ENCODE results near the gene IBA57.

IBA57 gene

DNA sequence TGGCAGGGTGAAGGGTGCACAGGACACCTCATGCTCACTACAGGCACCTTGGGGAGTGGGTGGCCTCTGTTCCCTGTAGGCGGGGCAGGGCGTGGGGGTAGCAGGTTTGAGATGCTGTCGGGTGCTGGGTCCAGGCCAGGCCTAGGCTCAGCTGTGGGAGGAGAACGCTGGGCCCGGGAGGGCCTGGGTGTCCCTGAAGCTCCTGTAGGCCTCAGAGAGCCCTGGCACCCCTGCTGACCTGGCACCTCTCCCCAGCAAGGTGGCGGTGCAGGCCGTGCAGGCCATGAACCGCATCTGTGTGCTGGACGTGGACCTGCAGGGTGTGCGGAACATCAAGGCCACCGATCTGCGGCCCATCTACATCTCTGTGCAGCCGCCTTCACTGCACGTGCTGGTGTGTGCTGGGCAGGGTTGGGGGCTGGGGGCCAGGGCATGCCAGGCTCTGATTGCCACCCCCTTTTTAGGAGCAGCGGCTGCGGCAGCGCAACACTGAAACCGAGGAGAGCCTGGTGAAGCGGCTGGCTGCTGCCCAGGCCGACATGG, 18.4 kb upstream of the IBA57 start:
- ATAC-seq: no peak
- no peak for TF ChIP-seq RARB (CRISPR knock-in tag; IDR thresholded peaks at IDR 0.05)
- TF ChIP-seq ARNTL (CRISPR knock-in tag; IDR thresholded peaks at IDR 0.05; ENCODE audit: borderline replicate concordance, low read depth): no peak
- no peak for TF ChIP-seq ZFP30 (CRISPR knock-in tag; IDR thresholded peaks at IDR 0.05)
- no peak for TF ChIP-seq ZNF565 (CRISPR knock-in tag; conservative IDR thresholded peaks at IDR 0.05; ENCODE audit: low read depth)
- TF ChIP-seq PPARA (CRISPR knock-in tag; IDR thresholded peaks at IDR 0.05; ENCODE audit: borderline replicate concordance): no peak
- TF ChIP-seq ZNF8 (CRISPR knock-in tag; IDR thresholded peaks at IDR 0.05): no peak
- TF ChIP-seq, protein P1, sequence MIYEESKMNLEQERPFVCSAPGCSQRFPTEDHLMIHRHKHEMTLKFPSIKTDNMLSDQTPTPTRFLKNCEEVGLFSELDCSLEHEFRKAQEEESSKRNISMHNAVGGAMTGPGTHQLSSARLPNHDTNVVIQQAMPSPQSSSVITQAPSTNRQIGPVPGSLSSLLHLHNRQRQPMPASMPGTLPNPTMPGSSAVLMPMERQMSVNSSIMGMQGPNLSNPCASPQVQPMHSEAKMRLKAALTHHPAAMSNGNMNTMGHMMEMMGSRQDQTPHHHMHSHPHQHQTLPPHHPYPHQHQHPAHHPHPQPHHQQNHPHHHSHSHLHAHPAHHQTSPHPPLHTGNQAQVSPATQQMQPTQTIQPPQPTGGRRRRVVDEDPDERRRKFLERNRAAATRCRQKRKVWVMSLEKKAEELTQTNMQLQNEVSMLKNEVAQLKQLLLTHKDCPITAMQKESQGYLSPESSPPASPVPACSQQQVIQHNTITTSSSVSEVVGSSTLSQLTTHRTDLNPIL (CRISPR knock-in tag; IDR thresholded peaks at IDR 0.05; ENCODE audit: low read depth): no peak
- no peak for TF ChIP-seq ZFP3 (CRISPR knock-in tag; IDR thresholded peaks at IDR 0.05)
- TF ChIP-seq, protein P2, sequence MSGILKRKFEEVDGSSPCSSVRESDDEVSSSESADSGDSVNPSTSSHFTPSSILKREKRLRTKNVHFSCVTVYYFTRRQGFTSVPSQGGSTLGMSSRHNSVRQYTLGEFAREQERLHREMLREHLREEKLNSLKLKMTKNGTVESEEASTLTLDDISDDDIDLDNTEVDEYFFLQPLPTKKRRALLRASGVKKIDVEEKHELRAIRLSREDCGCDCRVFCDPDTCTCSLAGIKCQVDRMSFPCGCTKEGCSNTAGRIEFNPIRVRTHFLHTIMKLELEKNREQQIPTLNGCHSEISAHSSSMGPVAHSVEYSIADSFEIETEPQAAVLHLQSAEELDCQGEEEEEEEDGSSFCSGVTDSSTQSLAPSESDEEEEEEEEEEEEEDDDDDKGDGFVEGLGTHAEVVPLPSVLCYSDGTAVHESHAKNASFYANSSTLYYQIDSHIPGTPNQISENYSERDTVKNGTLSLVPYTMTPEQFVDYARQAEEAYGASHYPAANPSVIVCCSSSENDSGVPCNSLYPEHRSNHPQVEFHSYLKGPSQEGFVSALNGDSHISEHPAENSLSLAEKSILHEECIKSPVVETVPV (CRISPR knock-in tag; IDR thresholded peaks at IDR 0.05): no peak
- no peak for TF ChIP-seq SNAI2 (CRISPR knock-in tag; IDR thresholded peaks at IDR 0.05)
- TF ChIP-seq, protein P3, sequence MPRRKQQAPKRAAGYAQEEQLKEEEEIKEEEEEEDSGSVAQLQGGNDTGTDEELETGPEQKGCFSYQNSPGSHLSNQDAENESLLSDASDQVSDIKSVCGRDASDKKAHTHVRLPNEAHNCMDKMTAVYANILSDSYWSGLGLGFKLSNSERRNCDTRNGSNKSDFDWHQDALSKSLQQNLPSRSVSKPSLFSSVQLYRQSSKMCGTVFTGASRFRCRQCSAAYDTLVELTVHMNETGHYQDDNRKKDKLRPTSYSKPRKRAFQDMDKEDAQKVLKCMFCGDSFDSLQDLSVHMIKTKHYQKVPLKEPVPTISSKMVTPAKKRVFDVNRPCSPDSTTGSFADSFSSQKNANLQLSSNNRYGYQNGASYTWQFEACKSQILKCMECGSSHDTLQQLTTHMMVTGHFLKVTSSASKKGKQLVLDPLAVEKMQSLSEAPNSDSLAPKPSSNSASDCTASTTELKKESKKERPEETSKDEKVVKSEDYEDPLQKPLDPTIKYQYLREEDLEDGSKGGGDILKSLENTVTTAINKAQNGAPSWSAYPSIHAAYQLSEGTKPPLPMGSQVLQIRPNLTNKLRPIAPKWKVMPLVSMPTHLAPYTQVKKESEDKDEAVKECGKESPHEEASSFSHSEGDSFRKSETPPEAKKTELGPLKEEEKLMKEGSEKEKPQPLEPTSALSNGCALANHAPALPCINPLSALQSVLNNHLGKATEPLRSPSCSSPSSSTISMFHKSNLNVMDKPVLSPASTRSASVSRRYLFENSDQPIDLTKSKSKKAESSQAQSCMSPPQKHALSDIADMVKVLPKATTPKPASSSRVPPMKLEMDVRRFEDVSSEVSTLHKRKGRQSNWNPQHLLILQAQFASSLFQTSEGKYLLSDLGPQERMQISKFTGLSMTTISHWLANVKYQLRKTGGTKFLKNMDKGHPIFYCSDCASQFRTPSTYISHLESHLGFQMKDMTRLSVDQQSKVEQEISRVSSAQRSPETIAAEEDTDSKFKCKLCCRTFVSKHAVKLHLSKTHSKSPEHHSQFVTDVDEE (CRISPR knock-in tag; IDR thresholded peaks at IDR 0.05): no peak
- no peak for TF ChIP-seq GLIS3 (CRISPR knock-in tag; IDR thresholded peaks at IDR 0.05)
- no peak for TF ChIP-seq ZC3H10 (CRISPR knock-in tag; IDR thresholded peaks at IDR 0.05)
- no peak for TF ChIP-seq TCF4 (CRISPR knock-in tag; IDR thresholded peaks at IDR 0.05; ENCODE audit: borderline replicate concordance)

DNA sequence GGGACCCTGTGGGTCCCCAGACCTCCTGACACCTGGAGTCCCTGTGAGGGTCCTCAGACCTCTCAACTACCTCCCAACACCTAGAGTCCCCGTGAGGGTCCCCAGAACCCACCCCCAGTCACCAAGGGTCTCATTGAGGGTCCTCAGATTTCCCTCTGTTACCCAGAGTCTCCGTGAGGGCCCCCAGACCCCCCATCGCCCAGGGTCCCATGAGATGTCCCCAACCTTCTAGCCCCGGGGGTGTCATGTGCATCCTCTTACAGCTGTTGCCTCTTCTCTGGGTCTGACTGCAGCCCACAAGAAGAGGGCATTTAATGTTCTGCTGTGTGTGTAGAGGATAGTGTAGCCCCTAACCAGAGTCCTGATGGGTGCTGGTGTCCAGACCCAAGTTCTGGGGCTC, 17.8 kb upstream of the IBA57 start:
- ATAC-seq: no peak
- TF ChIP-seq, protein P4, sequence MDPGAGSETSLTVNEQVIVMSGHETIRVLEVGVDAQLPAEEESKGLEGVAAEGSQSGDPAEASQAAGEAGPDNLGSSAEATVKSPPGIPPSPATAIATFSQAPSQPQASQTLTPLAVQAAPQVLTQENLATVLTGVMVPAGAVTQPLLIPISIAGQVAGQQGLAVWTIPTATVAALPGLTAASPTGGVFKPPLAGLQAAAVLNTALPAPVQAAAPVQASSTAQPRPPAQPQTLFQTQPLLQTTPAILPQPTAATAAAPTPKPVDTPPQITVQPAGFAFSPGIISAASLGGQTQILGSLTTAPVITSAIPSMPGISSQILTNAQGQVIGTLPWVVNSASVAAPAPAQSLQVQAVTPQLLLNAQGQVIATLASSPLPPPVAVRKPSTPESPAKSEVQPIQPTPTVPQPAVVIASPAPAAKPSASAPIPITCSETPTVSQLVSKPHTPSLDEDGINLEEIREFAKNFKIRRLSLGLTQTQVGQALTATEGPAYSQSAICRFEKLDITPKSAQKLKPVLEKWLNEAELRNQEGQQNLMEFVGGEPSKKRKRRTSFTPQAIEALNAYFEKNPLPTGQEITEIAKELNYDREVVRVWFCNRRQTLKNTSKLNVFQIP (CRISPR knock-in tag; IDR thresholded peaks at IDR 0.05; ENCODE audit: borderline replicate concordance, low read depth): no peak
- TF ChIP-seq ZC3H10 (CRISPR knock-in tag; IDR thresholded peaks at IDR 0.05) (no peak), ZFP3 (CRISPR knock-in tag; IDR thresholded peaks at IDR 0.05) (no peak), TOX (CRISPR knock-in tag; IDR thresholded peaks at IDR 0.05; ENCODE audit: borderline replicate concordance) (no peak), ARNTL (CRISPR knock-in tag; IDR thresholded peaks at IDR 0.05; ENCODE audit: borderline replicate concordance, low read depth) (no peak), OSR1 (CRISPR knock-in tag; IDR thresholded peaks at IDR 0.05) (no peak), ESRRG (CRISPR knock-in tag; IDR thresholded peaks at IDR 0.05) (no peak), ZFP30 (CRISPR knock-in tag; IDR thresholded peaks at IDR 0.05) (no peak), ZNF70 (CRISPR knock-in tag; IDR thresholded peaks at IDR 0.05) (no peak), ISL1 (CRISPR knock-in tag; IDR thresholded peaks at IDR 0.05) (no peak), PPARA (CRISPR knock-in tag; IDR thresholded peaks at IDR 0.05; ENCODE audit: borderline replicate concordance) (no peak), TCF4 (CRISPR knock-in tag; IDR thresholded peaks at IDR 0.05; ENCODE audit: borderline replicate concordance) (no peak), ZNF8 (CRISPR knock-in tag; IDR thresholded peaks at IDR 0.05) (no peak), ZNF565 (CRISPR knock-in tag; conservative IDR thresholded peaks at IDR 0.05; ENCODE audit: low read depth) (no peak), RARB (CRISPR knock-in tag; IDR thresholded peaks at IDR 0.05) (no peak), BACH2 (CRISPR knock-in tag; IDR thresholded peaks at IDR 0.05; ENCODE audit: borderline replicate concordance) (no peak), SNAI2 (CRISPR knock-in tag; IDR thresholded peaks at IDR 0.05) (no peak)
- TF ChIP-seq, protein P3 (CRISPR knock-in tag; IDR thresholded peaks at IDR 0.05): no peak
- TF ChIP-seq, protein P1 (CRISPR knock-in tag; IDR thresholded peaks at IDR 0.05; ENCODE audit: low read depth): no peak
- TF ChIP-seq, protein P2 (CRISPR knock-in tag; IDR thresholded peaks at IDR 0.05): no peak
